Activated CD8-positive, alpha-beta memory T cell treated with anti-CD3 and anti-CD28 coated beads, Interleukin-2, amount 10 ng/mL, durations not matched to agents 7 days and 5 days (primary cell): ENCODE results near the gene NECTIN4. TPM values are rescaled to one million over a fixed set of nuclear protein-coding genes. Genes with fewer than 3 reads are reported as not detected.

Experiments
- ATAC-seq: fragments of 150-1000 bp; cut with Tn5 transposase; one replicate; pipeline ENCODE4 v1.10.0; 2021; ENCODE audit warnings: moderate library complexity
- CTCF ChIA-PET: fragments of 350-600 bp; sonication (Branson Sonifier 250); formaldehyde crosslinking; loops from one replicate; lab custom pipeline; 2021; ENCODE audit warnings: antibody characterized with exemption; lab: Charles Lee
- DNase-seq: peaks from one replicate; pipeline ENCODE4 v3.0.0-alpha.2; 2020
- H3K27ac Mint-ChIP-seq: one replicate; pipeline ENCODE4 v1.8.0; 2021; ENCODE audit warnings: mild to moderate bottlenecking, mixed read lengths
- H3K27me3 Mint-ChIP-seq: one replicate; pipeline ENCODE4 v1.8.0; 2021; ENCODE audit warnings: mixed read lengths
- H3K36me3 Mint-ChIP-seq: one replicate; pipeline ENCODE4 v1.8.0; 2021; ENCODE audit warnings: mild to moderate bottlenecking, mixed read lengths
- H3K4me1 Mint-ChIP-seq: one replicate; pipeline ENCODE4 v1.8.0; 2021; ENCODE audit warnings: mixed read lengths
- H3K4me3 Mint-ChIP-seq: one replicate; pipeline ENCODE4 v1.8.0; 2021; ENCODE audit warnings: mild to moderate bottlenecking, moderate library complexity, mixed read lengths
- H3K9me3 Mint-ChIP-seq: one replicate; pipeline ENCODE4 v1.8.0; 2022; ENCODE audit warnings: low read depth, mixed read lengths
- total RNA-seq, 2 experiments: library from RNA; stranded (reverse); gene quantifications; one replicate each; pipeline ENCODE4 v1.2.3, GENCODE V29; 2021

Gene NECTIN4
- total RNA-seq, 2 experiments from 2014 or later: 0.12 TPM

DNA sequence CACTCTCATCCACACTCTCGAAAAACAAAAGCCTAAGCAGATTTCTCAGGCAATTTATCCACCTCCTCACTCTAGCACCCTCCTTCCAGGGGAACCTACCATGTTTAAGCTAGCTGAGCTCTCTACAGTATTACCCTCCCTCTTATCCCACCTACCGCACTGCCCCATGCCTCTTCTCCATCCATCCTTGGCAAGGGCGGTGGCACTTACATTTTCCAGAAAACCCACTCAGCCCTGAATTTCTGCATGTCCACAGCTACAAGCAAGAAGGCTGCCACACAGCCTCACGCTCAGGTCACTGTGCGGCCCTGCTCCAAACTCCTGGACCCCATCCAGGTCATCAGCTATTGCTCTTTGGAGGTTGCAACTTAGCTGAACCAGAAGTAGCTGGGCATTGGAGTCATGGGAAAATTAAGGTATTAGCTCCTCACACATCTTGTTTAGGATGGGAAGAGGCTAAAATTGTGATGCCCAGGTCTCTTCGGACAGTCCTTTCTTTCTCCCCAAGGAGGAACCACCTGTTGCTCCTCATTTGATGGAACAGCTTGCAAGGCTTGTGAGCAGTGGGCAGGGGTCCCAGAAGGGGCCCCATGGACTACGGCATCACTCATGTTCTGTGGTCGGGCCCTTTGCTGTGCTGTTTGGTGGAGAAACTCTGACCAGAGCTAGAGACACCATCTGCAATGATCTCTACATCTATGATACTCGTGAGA, 9.9 kb upstream of the NECTIN4 start:
- CTCF ChIA-PET: interaction anchor here (0.8 to 5.9 kb wide), 15 partner anchors 10 to 262 kb away, joined by 3 to 154 read pairs (median 11); partner anchors contain the start of genes ARHGAP30, DEDD, NIT1 and PFDN2
- Mint-ChIP-seq H3K4me1 (peaks cover 24% of the 10 kb centered on the region), H3K27ac (peak overlapping the region; percentile 40), H3K27me3 (no peaks in the 10 kb centered on the region), H3K4me3 (peak overlapping the region; percentile 54), H3K9me3 (no peaks in the 10 kb centered on the region), H3K36me3 (peaks cover 13% of the 10 kb centered on the region)
- ATAC-seq: no peak
- no peak for DNase-seq

DNA sequence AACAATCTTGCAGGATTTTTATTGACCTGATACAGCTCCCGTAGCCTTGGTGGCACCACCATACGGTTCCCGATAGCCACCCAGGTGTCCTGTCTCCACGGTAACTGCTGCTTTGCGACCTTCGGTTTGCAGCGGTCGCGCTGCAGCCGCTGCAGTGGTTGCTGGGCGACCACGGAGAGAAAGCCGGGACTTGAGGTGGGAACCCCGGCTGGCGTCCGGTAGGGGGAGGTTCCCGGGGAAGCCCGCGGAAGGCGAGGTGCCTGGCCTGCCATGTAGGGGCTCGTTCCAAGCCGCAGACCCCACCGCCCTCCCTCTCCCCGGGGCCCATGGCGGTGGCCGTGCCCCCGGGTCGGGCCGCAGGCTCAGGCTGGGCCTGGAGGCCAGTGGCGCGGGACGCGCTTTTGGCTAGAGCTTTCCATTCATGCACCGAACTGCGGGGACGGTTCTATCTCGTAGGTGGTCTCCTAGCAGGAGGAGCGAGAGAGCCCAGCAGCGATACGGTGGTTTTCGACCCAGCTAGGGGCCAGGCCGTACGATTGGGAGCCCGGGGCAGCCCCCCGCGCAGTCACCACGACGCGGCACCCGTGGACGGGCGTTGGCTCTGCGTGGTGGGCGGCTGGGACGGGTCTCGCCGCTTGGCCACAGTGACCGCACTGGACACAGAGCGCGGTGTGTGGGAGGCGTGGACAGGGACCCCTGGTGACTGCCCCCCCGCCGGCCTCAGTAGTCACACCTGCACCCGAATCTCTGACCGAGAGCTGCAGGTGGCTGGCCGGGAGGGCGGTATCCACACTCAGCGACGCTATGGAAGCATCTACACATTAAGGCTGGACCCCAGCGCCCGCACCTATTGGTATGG, 9.1 kb upstream of the NECTIN4 start, which contains the start of gene KLHDC9:
TSS of gene KLHDC9 (plus strand) at position 152 of the 859 bp plus-strand sequence. CDS start at position 327, 175 bp downstream.
- H3K27ac Mint-ChIP-seq: peak within 1 kb of the TSS; percentile 86
- CTCF ChIA-PET: interaction anchor here (1.0 to 5.9 kb wide), 31 partner anchors 7 to 316 kb away, joined by 3 to 154 read pairs (median 6); partner anchors contain the start of genes ARHGAP30, DEDD, ITLN2 and NECTIN4
- ATAC-seq: peak; percentile 77
- DNase-seq: peak; percentile 90
- no peaks in the 10 kb centered on the region for H3K9me3 Mint-ChIP-seq
- H3K36me3 Mint-ChIP-seq: peaks cover 13% of the 10 kb centered on the region
- no peaks in the 10 kb centered on the region for H3K27me3 Mint-ChIP-seq
- H3K4me3 Mint-ChIP-seq: peak within 1 kb of the TSS; percentile 89
- H3K4me1 Mint-ChIP-seq: peaks cover 22% of the 10 kb centered on the region

DNA sequence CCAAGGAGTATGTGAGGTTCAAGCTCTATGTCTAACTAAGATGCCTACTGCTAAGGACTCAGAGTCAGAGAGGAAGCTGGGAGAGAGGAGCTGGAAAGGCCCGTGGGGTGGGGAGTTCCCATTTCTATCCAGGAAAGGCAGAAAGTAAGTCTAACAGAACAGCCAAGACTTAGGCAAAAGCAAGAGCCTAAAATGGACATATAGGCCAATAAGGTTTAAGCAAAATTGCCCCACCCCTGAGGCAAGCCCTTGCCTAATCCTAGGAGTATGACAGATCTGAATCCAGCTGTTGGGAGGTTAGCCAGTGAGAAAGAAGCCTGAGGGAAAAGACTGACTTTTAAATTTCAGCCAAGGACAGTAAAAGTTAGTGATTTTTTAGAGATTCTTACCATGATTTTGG, 7.2 kb upstream of the NECTIN4 start:
- H3K4me1 Mint-ChIP-seq: peaks cover 35% of the 10 kb centered on the region
- H3K4me3 Mint-ChIP-seq: no peak overlapping the region
- CTCF ChIA-PET: interaction anchor here (0.8 to 5.9 kb wide), 21 partner anchors 11 to 297 kb away, joined by 3 to 154 read pairs (median 7); partner anchors contain the start of genes ARHGAP30, DEDD, F11R and ITLN2
- H3K27me3 Mint-ChIP-seq: no peaks in the 10 kb centered on the region
- H3K27ac Mint-ChIP-seq: no peak overlapping the region
- no peak for DNase-seq
- peaks cover 9% of the 10 kb centered on the region for H3K36me3 Mint-ChIP-seq
- ATAC-seq: no peak
- no peaks in the 10 kb centered on the region for H3K9me3 Mint-ChIP-seq

DNA sequence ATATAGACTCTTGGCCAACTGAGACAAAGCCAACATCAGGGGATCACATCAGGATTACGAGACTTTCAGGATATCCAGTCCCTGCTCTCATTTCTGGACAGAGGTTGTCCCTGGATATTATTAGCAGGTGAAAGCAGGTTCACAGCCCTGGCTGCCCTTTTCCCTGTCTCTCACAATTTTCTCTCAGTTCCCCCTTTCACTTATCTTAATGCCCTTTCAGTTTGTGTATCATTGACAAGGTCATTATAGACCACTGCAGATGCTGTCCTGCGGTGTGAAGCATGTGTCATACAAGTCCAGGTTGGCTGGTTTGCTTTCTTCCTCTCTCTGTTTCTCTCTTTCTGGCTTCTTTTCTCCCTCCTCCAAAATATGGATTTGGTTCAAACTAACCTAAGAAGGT, 6.7 kb upstream of the NECTIN4 start:
- no peak for DNase-seq
- Mint-ChIP-seq H3K9me3 (no peaks in the 10 kb centered on the region), H3K36me3 (peaks cover 7% of the 10 kb centered on the region), H3K4me1 (peaks cover 36% of the 10 kb centered on the region), H3K27me3 (no peaks in the 10 kb centered on the region), H3K4me3 (no peak overlapping the region), H3K27ac (no peak overlapping the region)
- CTCF ChIA-PET: interaction anchor here (1.5 to 5.9 kb wide), 8 partner anchors 10 to 142 kb away, joined by 5 to 154 read pairs (median 12); partner anchors contain the start of genes ARHGAP30, F11R, ITLN2 and USF1
- ATAC-seq: no peak

DNA sequence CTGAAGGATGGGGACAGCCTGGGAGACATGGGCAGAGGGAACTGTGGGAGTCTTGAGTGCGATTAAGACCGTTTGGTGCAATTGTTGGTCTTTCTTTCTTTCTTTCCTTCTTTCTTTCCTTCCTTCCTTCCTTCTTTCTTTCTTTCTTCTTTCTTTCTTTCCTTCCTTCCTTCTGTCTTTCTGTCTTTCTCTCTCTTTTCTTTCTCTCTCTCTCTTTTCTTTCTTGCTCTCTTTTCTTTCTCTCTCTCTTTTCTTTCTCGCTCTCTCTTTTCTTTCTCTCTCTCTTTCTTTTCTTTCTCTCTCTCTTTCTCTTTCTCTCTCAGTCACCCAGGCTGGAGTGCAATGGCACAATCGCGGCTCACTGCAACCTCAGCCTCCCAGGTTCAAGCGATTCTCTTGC, 5.9 kb upstream of the NECTIN4 start:
- CTCF ChIA-PET: interaction anchor here (3.6 to 5.9 kb wide), 3 partner anchors 9 to 49 kb away, joined by 22 to 154 read pairs (median 47); partner anchors contain the start of genes ARHGAP30 and USF1
- Mint-ChIP-seq H3K4me3 (no peak overlapping the region), H3K27me3 (no peaks in the 10 kb centered on the region), H3K27ac (no peak overlapping the region), H3K4me1 (peaks cover 44% of the 10 kb centered on the region), H3K9me3 (no peaks in the 10 kb centered on the region), H3K36me3 (peaks cover 7% of the 10 kb centered on the region)
- ATAC-seq (no peak), DNase-seq (no peak)

DNA sequence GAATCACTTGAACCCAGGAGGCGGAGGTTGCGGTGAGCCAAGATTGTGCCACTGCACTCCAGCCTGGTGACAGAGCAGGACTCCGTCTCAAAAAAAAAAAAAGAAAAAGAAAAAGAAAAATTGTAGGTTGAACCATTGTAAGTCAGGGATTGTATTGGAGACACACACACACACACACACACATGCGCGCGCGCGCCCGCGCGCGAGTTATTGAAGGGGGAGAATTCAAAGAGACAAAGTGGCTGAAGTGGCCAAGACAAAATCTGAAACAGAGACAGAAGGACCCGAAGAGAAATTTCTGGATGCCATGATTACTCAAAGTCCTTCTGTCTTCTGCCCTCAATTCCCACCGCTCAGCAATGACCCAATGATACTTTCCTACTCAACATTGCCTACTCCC, 5.1 kb upstream of the NECTIN4 start:
- Mint-ChIP-seq H3K27me3 (no peaks in the 10 kb centered on the region), H3K4me1 (peaks cover 44% of the 10 kb centered on the region), H3K36me3 (peaks cover 2% of the 10 kb centered on the region), H3K27ac (no peak overlapping the region), H3K4me3 (no peak overlapping the region), H3K9me3 (no peaks in the 10 kb centered on the region)
- no peak for DNase-seq
- ATAC-seq: no peak
- CTCF ChIA-PET: interaction anchor here (1.1 to 5.9 kb wide), 3 partner anchors 11 to 49 kb away, joined by 3 to 154 read pairs (median 47); partner anchors contain the start of genes ARHGAP30 and USF1

DNA sequence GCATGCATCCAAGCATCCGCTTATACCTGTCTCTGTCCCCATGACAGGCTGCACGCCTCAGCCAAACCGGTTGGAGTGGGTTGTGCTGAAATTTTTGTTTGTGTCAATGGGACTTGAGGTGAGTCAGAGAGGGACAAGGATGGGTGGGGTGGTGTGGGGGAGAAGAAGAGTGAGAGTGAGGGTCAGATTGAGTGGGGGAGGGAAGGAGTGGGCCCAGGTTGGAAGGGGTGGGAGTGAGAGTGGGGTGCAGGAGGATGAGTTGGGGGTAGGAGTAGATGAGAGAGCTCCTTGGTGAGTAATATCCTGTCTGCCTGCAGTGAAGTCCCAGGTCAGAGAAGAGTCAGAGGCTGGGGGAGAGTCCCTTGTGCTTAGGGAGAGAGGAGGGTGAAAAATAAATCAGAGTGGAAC, 3.3 kb upstream of the NECTIN4 start:
- Mint-ChIP-seq H3K4me1 (peaks cover 33% of the 10 kb centered on the region), H3K27me3 (no peaks in the 10 kb centered on the region), H3K4me3 (no peak overlapping the region), H3K36me3 (no peaks in the 10 kb centered on the region), H3K27ac (peak overlapping the region; percentile 33), H3K9me3 (no peaks in the 10 kb centered on the region)
- CTCF ChIA-PET: interaction anchor here (0.8 to 1.6 kb wide), 3 partner anchors 22 to 54 kb away, joined by 3 to 4 read pairs (median 3); partner anchors contain the start of gene TSTD1
- DNase-seq: peak; percentile 49
- ATAC-seq: peak; percentile 67

DNA sequence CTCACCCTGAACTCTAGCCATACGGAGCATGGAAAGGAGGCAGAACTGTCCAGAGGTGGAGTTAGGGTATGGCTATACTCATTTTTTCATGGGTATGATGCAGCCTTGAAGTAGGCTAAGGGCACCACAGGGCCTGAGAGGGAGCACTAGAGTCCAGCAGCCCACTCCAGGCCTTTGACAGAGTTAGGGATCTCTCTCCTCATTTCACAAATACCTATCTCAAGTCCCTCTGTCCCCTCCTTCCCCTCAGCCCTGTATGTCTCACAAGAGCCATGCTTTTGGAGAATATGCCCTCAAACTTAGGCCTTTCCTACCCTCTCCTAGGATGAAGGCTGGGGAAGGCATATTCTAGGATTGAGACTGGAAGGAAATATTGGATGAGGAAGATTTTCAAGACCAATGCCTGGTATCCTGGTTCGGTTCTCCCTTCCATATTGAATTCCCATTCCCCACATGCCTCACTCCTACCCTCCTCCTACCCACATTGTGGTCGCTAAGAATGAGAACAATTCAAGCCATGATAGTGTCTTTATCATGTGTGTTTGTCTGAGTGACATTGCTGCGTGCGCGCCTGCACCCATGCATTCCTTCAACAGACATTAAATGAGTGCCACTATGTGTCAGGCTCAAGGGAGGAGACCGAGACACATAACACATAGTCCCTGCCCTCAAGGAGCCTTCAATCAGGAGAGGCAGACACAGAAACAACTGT, 2.6 kb upstream of the NECTIN4 start:
- Mint-ChIP-seq H3K27me3 (no peaks in the 10 kb centered on the region), H3K4me3 (no peak overlapping the region), H3K36me3 (no peaks in the 10 kb centered on the region), H3K27ac (no peak overlapping the region), H3K9me3 (no peaks in the 10 kb centered on the region), H3K4me1 (peaks cover 28% of the 10 kb centered on the region)
- CTCF ChIA-PET: interaction anchor here (0.8 kb wide), 1 partner anchor 21 kb away, joined by 3 read pairs; no protein-coding TSS in a partner anchor
- ATAC-seq (no peak), DNase-seq (no peak)

DNA sequence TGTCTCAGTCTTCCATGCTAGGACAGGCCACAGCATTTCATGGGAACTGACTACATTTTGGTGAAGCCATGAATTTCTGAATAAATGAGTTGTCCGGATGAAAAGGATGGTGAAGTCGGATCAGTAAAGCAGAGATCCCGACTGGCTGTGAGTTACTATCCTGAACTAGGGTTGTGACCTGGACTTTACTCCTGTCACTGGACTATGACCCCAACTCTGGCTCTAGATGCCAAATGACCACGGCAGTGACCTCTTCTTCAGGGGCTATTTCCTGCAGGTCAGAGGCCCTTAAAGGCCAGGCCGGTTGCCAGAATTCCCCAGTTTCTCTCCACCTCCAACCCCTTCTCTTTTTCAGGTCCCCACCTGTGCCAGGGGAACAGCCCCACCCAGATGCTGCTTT, 1.7 kb upstream of the NECTIN4 start:
- Mint-ChIP-seq H3K27ac (no peak overlapping the region), H3K36me3 (no peaks in the 10 kb centered on the region), H3K27me3 (no peaks in the 10 kb centered on the region), H3K4me1 (peaks cover 25% of the 10 kb centered on the region), H3K4me3 (no peak overlapping the region), H3K9me3 (no peaks in the 10 kb centered on the region)
- DNase-seq: no peak
- CTCF ChIA-PET: interaction anchor here (0.5 to 1.3 kb wide), 3 partner anchors 10 to 93 kb away, joined by 3 read pairs; no protein-coding TSS in a partner anchor
- ATAC-seq: no peak

DNA sequence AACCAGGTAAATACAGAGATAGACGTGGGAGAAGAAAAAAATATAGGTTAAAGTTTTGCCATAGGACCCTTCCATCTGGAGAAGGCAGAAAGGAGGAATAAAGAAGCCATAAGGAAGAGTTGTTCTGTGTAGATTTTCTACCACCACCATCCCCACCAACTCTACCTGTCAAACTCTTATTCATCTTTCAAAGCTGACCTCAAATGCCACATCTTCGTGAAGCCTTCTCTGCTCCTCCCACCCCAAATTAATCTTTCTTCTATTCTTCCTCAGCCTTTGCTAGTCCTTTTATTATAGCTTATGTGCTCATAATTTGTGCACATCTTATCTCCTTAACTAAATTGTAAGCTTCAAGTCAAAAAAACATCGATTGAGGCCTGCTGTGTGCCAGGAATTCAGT, 1.3 kb upstream of the NECTIN4 start:
- Mint-ChIP-seq H3K27ac (no peak overlapping the region), H3K4me1 (peaks cover 25% of the 10 kb centered on the region), H3K9me3 (no peaks in the 10 kb centered on the region), H3K27me3 (no peaks in the 10 kb centered on the region), H3K4me3 (no peak overlapping the region), H3K36me3 (no peaks in the 10 kb centered on the region)
- CTCF ChIA-PET: interaction anchor here (0.5 to 2.0 kb wide), 4 partner anchors 9 to 93 kb away, joined by 3 to 4 read pairs (median 3); no protein-coding TSS in a partner anchor
- no peak for ATAC-seq
- DNase-seq: no peak

DNA sequence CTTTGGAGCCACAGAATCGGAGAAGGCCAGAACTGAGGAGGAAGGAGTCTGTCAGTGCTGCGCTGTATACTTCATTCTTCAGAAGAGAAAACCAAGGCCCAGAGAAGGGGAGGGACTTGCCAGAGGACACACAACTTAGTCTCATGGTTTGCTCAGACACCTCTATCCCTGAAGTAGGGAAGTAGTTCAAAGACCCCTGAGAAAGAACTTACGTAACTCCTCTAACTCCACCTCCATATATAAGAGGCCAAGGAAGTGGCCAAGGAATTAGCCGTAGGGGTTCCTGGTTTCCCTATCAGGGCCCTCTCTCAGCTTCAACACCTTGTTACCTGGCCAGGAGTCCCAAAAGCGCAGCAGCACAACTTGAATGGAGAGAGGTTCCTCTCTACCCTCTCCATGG, 580 bp upstream of the NECTIN4 start:
- Mint-ChIP-seq H3K4me3 (no peak overlapping the region), H3K27me3 (no peaks in the 10 kb centered on the region), H3K27ac (no peak overlapping the region), H3K4me1 (peaks cover 25% of the 10 kb centered on the region), H3K9me3 (no peaks in the 10 kb centered on the region), H3K36me3 (no peaks in the 10 kb centered on the region)
- CTCF ChIA-PET: interaction anchor here (0.7 to 2.0 kb wide), 3 partner anchors 9 to 21 kb away, joined by 3 to 4 read pairs (median 3); no protein-coding TSS in a partner anchor
- no peak for DNase-seq
- ATAC-seq: no peak

DNA sequence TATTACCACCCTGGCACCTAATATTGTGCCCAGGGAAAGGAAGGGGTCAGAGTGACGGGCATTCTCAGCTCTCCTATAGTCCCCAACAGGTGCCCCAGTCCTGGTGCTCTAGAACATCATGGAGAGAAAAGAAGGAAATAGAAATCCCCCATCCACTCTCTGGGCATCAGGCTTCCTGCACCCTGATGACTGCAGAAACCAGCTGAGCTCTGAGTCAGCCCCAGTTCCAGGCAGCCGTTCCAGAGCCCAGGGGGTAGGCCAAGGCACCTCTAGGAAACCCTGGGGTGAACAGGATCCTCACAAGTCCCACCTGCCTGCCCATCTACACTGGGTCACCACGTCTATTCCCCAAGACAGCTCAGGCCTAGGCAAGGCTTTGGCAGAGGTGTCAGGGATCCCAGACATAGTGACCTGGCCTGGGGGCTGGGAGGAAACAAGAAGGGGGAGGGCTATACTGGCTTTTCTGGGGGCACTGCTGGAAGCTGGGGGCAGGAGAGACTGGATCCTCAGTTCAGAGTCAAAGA, 709 bp downstream of the NECTIN4 start:
- H3K36me3 Mint-ChIP-seq: no peaks in the 10 kb centered on the region
- CTCF ChIA-PET: interaction anchor here (0.6 to 2.0 kb wide), 3 partner anchors 9 to 54 kb away, joined by 3 to 4 read pairs (median 4); partner anchors contain the start of gene KLHDC9
- H3K9me3 Mint-ChIP-seq: no peaks in the 10 kb centered on the region
- H3K27ac Mint-ChIP-seq: no peak overlapping the region
- H3K27me3 Mint-ChIP-seq: no peaks in the 10 kb centered on the region
- ATAC-seq (no peak), DNase-seq (no peak)
- peaks cover 22% of the 10 kb centered on the region for H3K4me1 Mint-ChIP-seq
- H3K4me3 Mint-ChIP-seq: no peak overlapping the region
